ENCODE measurements around the gene PLA2G15. TPM values are rescaled to one million over a fixed set of nuclear protein-coding genes. Genes with fewer than 3 reads are reported as not detected.

The PLA2G15 gene
- polyA plus RNA-seq, 1 of the 3 experiments (the other 2 are of a cell fraction): 23.9 TPM

DNA sequence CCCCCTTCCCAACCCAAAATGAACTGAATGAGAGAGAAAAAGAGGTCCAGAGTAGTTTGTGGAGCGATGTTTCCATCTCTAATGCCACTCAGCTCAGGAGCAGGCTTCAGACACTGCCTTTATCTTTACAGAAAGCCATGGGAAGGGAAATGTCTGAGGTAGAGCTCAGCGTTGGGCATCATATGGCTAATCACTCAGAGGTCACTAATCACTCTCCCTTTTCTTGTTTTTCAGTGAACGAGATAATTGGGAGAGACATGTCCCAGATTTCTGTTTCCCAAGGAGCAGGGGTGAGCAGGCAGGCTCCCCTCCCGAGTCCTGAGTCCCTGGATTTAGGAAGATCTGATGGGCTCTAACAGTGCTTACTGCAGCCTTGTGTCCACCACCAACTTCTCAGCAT, 19.1 kb upstream of the PLA2G15 start:
- TF ChIP-seq, protein P1, sequence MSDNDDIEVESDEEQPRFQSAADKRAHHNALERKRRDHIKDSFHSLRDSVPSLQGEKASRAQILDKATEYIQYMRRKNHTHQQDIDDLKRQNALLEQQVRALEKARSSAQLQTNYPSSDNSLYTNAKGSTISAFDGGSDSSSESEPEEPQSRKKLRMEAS (IDR thresholded peaks at IDR 0.05; ENCODE audit: low read depth): no peak
- no peak for TF ChIP-seq TAF1 (IDR thresholded peaks at IDR 0.05; ENCODE audit: borderline replicate concordance, low read depth, low read length)
- TF ChIP-seq YY1 (IDR thresholded peaks at IDR 0.05; ENCODE audit: low read depth): no peak
- TF ChIP-seq ELF1 (IDR thresholded peaks at IDR 0.05): no peak
- no peak for TF ChIP-seq NRF1 (IDR thresholded peaks at IDR 0.05; ENCODE audit: low read depth, low read length)
- TF ChIP-seq TCF12 (IDR thresholded peaks at IDR 0.05): no peak
- TF ChIP-seq FOXM1 (IDR thresholded peaks at IDR 0.05; ENCODE audit: low read depth): no peak
- TF ChIP-seq EZH2phosphoT487 (IDR thresholded peaks at IDR 0.05; ENCODE audit: borderline replicate concordance, low read depth): no peak
- no peak for TF ChIP-seq CHD2 (IDR thresholded peaks at IDR 0.05; ENCODE audit: low read length, partially characterized antibody)
- TF ChIP-seq MEF2A (IDR thresholded peaks at IDR 0.05; ENCODE audit: borderline replicate concordance, low read depth): no peak
- no peak for TF ChIP-seq RFX5 (IDR thresholded peaks at IDR 0.05; ENCODE audit: low read length)
- TF ChIP-seq, protein P2, sequence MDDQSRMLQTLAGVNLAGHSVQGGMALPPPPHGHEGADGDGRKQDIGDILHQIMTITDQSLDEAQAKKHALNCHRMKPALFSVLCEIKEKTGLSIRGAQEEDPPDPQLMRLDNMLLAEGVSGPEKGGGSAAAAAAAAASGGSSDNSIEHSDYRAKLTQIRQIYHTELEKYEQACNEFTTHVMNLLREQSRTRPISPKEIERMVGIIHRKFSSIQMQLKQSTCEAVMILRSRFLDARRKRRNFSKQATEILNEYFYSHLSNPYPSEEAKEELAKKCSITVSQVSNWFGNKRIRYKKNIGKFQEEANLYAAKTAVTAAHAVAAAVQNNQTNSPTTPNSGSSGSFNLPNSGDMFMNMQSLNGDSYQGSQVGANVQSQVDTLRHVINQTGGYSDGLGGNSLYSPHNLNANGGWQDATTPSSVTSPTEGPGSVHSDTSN (IDR thresholded peaks at IDR 0.05): no peak
- TF ChIP-seq MXI1 (IDR thresholded peaks at IDR 0.05; ENCODE audit: low read depth, low read length): no peak
- no peak for TF ChIP-seq EP300 (IDR thresholded peaks at IDR 0.05; ENCODE audit: borderline replicate concordance in 1 of 2, low read depth in 1 of 2, low read length in 1 of 2)
- TF ChIP-seq FOSL2 (IDR thresholded peaks at IDR 0.05; ENCODE audit: borderline replicate concordance, low read depth): no peak
- no peak for TF ChIP-seq GATA2 (CRISPR knock-in tag; IDR thresholded peaks at IDR 0.05)
- no peaks in the 10 kb centered on the region for H4K20me1 ChIP-seq (ENCODE audit: insufficient read depth)
- POLR2A ChIA-PET: no interaction called here
- no peaks in the 10 kb centered on the region for H3K79me2 ChIP-seq (ENCODE audit: insufficient read depth)
- peaks cover 12% of the 10 kb centered on the region for H3F3A ChIP-seq (replicated peaks; ENCODE audit: insufficient read depth)
- no peak overlapping the region for H2AFZ ChIP-seq (ENCODE audit: low read depth)
- H3K4me1 ChIP-seq (ENCODE audit: control insufficient read depth in 1 of 2, insufficient read depth in 2 of 2, low read depth in 1 of 2, low read length in 1 of 2): peaks cover 0 to 29% of the 10 kb centered on the region in 2 experiments; a peak in 2 of 4 replicates
- no peaks in the 10 kb centered on the region for H3K9me2 ChIP-seq
- H3K27me3 ChIP-seq (ENCODE audit: insufficient read depth): no peaks in the 10 kb centered on the region
- no peak for DNase-seq
- CTCF ChIA-PET: interaction anchor here (0.7 to 6.0 kb wide), 6 partner anchors 10 to 410 kb away, joined by 3 to 98 read pairs (median 4); partner anchors contain the start of gene NFATC3
- 94% methylated on average over 4 of the region's 4 CpGs for WGBS (ENCODE audit: low lambda C conversion rate)
- no peak overlapping the region for H3K4me2 ChIP-seq
- peaks cover 4 to 6% of the 10 kb centered on the region in 2 experiments for H3K36me3 ChIP-seq (replicated peaks in 1 of 2; ENCODE audit: control insufficient read depth in 1 of 2, insufficient read depth in 2 of 2, low read length in 1 of 2)
- H3K9me3 ChIP-seq: no peaks in the 10 kb centered on the region
- H3K4me3 ChIP-seq (ENCODE audit: low read depth in 2 of 2, low read length in 1 of 2): no peak overlapping the region
- H3K9ac ChIP-seq: no peak overlapping the region
- peak overlapping the region in 1 of 2 experiments; percentile 78; a peak in 2 of 4 replicates for H3K27ac ChIP-seq (ENCODE audit: low read depth in 2 of 2, low read length in 1 of 2)

DNA sequence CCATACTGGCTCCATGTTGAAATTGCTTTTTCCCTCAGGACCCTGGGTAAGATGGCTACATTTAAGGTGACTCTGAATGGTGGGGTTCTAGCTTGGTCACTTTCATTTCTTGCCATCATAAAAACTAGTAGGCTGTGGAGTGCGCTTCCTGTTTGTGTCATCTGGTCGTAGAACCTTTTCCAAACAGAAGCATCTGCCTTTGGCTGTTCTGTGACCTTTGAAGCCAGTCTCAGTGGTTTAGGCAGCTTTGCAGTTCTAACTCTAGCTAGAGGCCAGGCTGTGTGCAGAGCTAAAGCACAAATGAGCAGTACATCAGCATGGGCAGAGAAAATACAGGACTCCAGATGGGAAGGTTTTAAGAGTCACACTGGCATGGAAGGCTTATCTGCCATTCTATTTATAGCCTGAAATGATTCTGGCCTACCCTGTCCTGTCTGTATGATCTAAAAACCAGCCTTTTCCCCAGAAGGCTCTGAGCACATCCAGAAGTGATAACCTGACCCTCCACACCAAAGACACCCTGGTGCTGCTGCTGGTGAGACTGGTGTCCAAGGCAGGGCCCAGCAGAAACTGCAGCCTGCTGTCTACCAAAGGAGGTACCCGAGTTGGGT, 17.9 kb upstream of the PLA2G15 start:
- no peak overlapping the region for H3K4me3 ChIP-seq (ENCODE audit: low read depth in 2 of 2, low read length in 1 of 2)
- peak; percentile 8; the same call in 1 of the 2 replicates for TF ChIP-seq RCOR1 (IDR thresholded peaks at IDR 0.05; ENCODE audit: low read length)
- TF ChIP-seq RAD21 (IDR thresholded peaks at IDR 0.05; ENCODE audit: low read length): 0 out of 2 replicates have a peak, but pooled peaks have one; percentile 5
- TF ChIP-seq, protein P3, sequence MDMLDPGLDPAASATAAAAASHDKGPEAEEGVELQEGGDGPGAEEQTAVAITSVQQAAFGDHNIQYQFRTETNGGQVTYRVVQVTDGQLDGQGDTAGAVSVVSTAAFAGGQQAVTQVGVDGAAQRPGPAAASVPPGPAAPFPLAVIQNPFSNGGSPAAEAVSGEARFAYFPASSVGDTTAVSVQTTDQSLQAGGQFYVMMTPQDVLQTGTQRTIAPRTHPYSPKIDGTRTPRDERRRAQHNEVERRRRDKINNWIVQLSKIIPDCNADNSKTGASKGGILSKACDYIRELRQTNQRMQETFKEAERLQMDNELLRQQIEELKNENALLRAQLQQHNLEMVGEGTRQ (IDR thresholded peaks at IDR 0.05; ENCODE audit: borderline replicate concordance, low read depth, low read length): no peak
- no peak overlapping the region for H3K9ac ChIP-seq
- H3K36me3 ChIP-seq (replicated peaks in 1 of 2; ENCODE audit: control insufficient read depth in 1 of 2, insufficient read depth in 2 of 2, low read length in 1 of 2): peaks cover 4 to 8% of the 10 kb centered on the region in 2 experiments
- 76% methylated on average over 3 of the region's 3 CpGs for WGBS (ENCODE audit: low lambda C conversion rate)
- H3K27ac ChIP-seq (ENCODE audit: low read depth in 2 of 2, low read length in 1 of 2): peak overlapping the region in 1 of 2 experiments; percentile 78; a peak in 2 of 4 replicates
- no peak overlapping the region for H3K4me2 ChIP-seq
- H3F3A ChIP-seq (replicated peaks; ENCODE audit: insufficient read depth): peaks cover 12% of the 10 kb centered on the region
- CTCF ChIA-PET: interaction anchor here (0.8 to 6.0 kb wide), 9 partner anchors 34 to 411 kb away, joined by 3 to 98 read pairs (median 6); partner anchors contain the start of gene NFATC3
- POLR2A ChIA-PET: interaction anchor here (2.3 kb wide), 1 partner anchor 142 kb away, joined by 10 read pairs; the partner anchor contains the start of gene NFATC3
- no peaks in the 10 kb centered on the region for H3K9me3 ChIP-seq
- H3K27me3 ChIP-seq (ENCODE audit: insufficient read depth): no peaks in the 10 kb centered on the region
- no peaks in the 10 kb centered on the region for H3K79me2 ChIP-seq (ENCODE audit: insufficient read depth)
- no peaks in the 10 kb centered on the region for H3K9me2 ChIP-seq
- H3K4me1 ChIP-seq (ENCODE audit: control insufficient read depth in 1 of 2, insufficient read depth in 2 of 2, low read depth in 1 of 2, low read length in 1 of 2): peaks cover 0 to 29% of the 10 kb centered on the region in 2 experiments; a peak in 2 of 4 replicates
- H4K20me1 ChIP-seq (ENCODE audit: insufficient read depth): no peaks in the 10 kb centered on the region
- no peak overlapping the region for H2AFZ ChIP-seq (ENCODE audit: low read depth)
- peak; percentile 41 for DNase-seq
